ENCODE measurements around the gene ZFR. TPM values are rescaled to one million over a fixed set of nuclear protein-coding genes. Genes with fewer than 3 reads are reported as not detected.

The ZFR gene
- total RNA-seq, 4 donors from 2014 or later, result 35.6 to 64.1 (median 57.4) TPM

DNA sequence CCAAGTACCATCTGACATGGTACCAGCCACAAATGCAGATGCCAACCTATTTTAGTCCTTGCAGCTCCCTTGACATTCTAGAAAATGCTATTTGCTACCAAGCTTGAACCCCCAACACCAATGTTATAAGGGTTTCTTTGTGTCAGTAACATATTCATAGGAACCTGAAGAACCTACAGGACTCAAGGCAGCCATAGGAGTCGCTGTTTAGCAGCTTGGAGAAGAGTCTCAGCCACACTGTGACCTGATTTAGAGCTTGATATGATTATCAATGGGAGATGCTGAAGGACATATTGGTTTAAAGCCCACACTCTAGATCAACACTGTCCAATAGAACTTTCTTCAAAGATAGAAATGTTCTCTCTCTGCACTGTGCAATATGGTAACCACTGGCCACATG, 6.4 kb upstream of the ZFR start:
- H3K27me3 ChIP-seq, result no peaks in the 10 kb centered on the region
- in situ Hi-C loops (cut with MboI; ENCODE audit: low pct_ligation_motif_present in 1 of 4, low pct_unique_long_range_greater_than_20kb in 1 of 4, low sequenced_read_pairs in 3 of 4), result no loop called here

DNA sequence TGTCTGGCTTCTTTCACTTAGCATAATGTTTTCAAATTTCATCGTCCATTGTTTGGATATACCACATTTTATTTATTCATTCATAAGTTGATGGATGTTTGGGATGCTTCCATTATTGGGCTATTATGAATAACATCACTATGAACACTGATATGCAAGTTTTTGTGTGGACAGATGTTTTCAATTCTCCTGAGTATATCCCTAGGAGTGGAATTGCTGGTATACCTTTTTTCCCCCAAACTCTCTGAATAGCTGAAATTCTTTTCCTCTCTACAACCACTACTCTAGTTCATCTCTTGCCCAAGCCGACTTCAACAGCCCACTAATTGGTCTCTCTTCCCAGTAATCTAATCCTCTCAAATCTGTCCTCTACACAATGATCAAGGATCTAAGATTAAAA, 4.7 kb upstream of the ZFR start:
- no peaks in the 10 kb centered on the region for H3K27me3 ChIP-seq
- DNase-seq, result no peak
- WGBS, 2 donors (ENCODE audit: low coverage in 1 of 2), result 38 to 82% methylated on average over 1 to 2 of the region's 2 CpGs

More for the DNA sequence above, 6.4 kb upstream of the ZFR start:
- no peak for TF ChIP-seq POLR2A (IDR thresholded peaks at IDR 0.05)
- TF ChIP-seq EP300 (IDR thresholded peaks at IDR 0.05; ENCODE audit: low read depth), result no peak
- TF ChIP-seq POLR2AphosphoS5 (IDR thresholded peaks at IDR 0.05), result no peak
- TF ChIP-seq, protein P1, sequence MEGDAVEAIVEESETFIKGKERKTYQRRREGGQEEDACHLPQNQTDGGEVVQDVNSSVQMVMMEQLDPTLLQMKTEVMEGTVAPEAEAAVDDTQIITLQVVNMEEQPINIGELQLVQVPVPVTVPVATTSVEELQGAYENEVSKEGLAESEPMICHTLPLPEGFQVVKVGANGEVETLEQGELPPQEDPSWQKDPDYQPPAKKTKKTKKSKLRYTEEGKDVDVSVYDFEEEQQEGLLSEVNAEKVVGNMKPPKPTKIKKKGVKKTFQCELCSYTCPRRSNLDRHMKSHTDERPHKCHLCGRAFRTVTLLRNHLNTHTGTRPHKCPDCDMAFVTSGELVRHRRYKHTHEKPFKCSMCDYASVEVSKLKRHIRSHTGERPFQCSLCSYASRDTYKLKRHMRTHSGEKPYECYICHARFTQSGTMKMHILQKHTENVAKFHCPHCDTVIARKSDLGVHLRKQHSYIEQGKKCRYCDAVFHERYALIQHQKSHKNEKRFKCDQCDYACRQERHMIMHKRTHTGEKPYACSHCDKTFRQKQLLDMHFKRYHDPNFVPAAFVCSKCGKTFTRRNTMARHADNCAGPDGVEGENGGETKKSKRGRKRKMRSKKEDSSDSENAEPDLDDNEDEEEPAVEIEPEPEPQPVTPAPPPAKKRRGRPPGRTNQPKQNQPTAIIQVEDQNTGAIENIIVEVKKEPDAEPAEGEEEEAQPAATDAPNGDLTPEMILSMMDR (IDR thresholded peaks at IDR 0.05), result no peak
- DNase-seq, result no peak
- Histone ChIP-seq H3K27ac (no peak overlapping the region), H3K4me1 (peaks cover 0 to 10% (median 3%) of the 10 kb centered on the region in 4 donors), H3K4me3 (no peak overlapping the region), H3K36me3 (no peaks in the 10 kb centered on the region), H3K9me3 (no peaks in the 10 kb centered on the region)
- intact Hi-C loops (cut with DNase I; ENCODE audit: low total_unique reads), result no loop called here
- 64% methylated on average over 1 of the region's 1 CpG; no CpG with 5 or more reads in 1 of the 2 donors for WGBS, 2 donors (ENCODE audit: low coverage in 1 of 2)

GRCh38 chr5:32446630-32447029, 2.1 kb upstream of the ZFR start:
- Histone ChIP-seq H3K27ac (peak overlapping the region; percentile 38 to 69 (median 61)), H3K36me3 (no peaks in the 10 kb centered on the region), H3K9me3 (no peaks in the 10 kb centered on the region), H3K4me3 (no peak overlapping the region), H3K4me1 (peaks cover 0 to 39% (median 22%) of the 10 kb centered on the region in 4 donors), H3K27me3 (no peaks in the 10 kb centered on the region)
- TF ChIP-seq POLR2A (IDR thresholded peaks at IDR 0.05) (no peak), POLR2AphosphoS5 (IDR thresholded peaks at IDR 0.05) (no peak), EP300 (IDR thresholded peaks at IDR 0.05; ENCODE audit: low read depth) (no peak)
- TF ChIP-seq, protein P1 (IDR thresholded peaks at IDR 0.05), result no peak
- peak; percentile 69 for DNase-seq
- 47 to 57% methylated on average over 2 to 5 of the region's 5 CpGs for WGBS, 2 donors (ENCODE audit: low coverage in 1 of 2)
- in situ Hi-C loops (cut with MboI; ENCODE audit: low pct_ligation_motif_present in 1 of 4, low pct_unique_long_range_greater_than_20kb in 1 of 4, low sequenced_read_pairs in 3 of 4) (no loop called here), intact Hi-C loops (cut with DNase I; ENCODE audit: low total_unique reads) (no loop called here)

More for the DNA sequence above, 4.7 kb upstream of the ZFR start:
- Histone ChIP-seq H3K9me3 (no peaks in the 10 kb centered on the region), H3K36me3 (no peaks in the 10 kb centered on the region), H3K27ac (no peak overlapping the region), H3K4me1 (peaks cover 0 to 19% (median 7%) of the 10 kb centered on the region in 4 donors), H3K4me3 (no peak overlapping the region)
- intact Hi-C loops (cut with DNase I; ENCODE audit: low total_unique reads) (no loop called here), in situ Hi-C loops (cut with MboI; ENCODE audit: low pct_ligation_motif_present in 1 of 4, low pct_unique_long_range_greater_than_20kb in 1 of 4, low sequenced_read_pairs in 3 of 4) (no loop called here)
- TF ChIP-seq EP300 (IDR thresholded peaks at IDR 0.05; ENCODE audit: low read depth) (no peak), POLR2A (IDR thresholded peaks at IDR 0.05) (no peak), POLR2AphosphoS5 (IDR thresholded peaks at IDR 0.05) (no peak)
- TF ChIP-seq, protein P1 (IDR thresholded peaks at IDR 0.05), result no peak

- WGBS, 2 donors (ENCODE audit: low coverage in 1 of 2), result 59 to 75% methylated on average over 14 to 23 of the region's 23 CpGs
- H3K27ac ChIP-seq, result peak overlapping the region; percentile 38 to 69 (median 61)
- peaks cover 2 to 45% (median 24%) of the 10 kb centered on the region in 4 donors for H3K4me1 ChIP-seq
- in situ Hi-C loops (cut with MboI; ENCODE audit: low pct_ligation_motif_present in 1 of 4, low pct_unique_long_range_greater_than_20kb in 1 of 4, low sequenced_read_pairs in 3 of 4), result no loop called here
- H3K4me3 ChIP-seq, result no peak overlapping the region
- intact Hi-C loops (cut with DNase I; ENCODE audit: low total_unique reads), result no loop called here
- H3K36me3 ChIP-seq, result no peaks in the 10 kb centered on the region
- H3K27me3 ChIP-seq, result no peaks in the 10 kb centered on the region
- H3K9me3 ChIP-seq, result no peaks in the 10 kb centered on the region
- no peak for TF ChIP-seq EP300 (IDR thresholded peaks at IDR 0.05; ENCODE audit: low read depth)
- no peak for TF ChIP-seq POLR2A (IDR thresholded peaks at IDR 0.05)
- TF ChIP-seq POLR2AphosphoS5 (IDR thresholded peaks at IDR 0.05), result no peak
- TF ChIP-seq, protein P1 (IDR thresholded peaks at IDR 0.05), result no peak
- DNase-seq, result peak; percentile 42
These were observed 1.5 kb upstream of the ZFR start for GRCh38 chr5:32445831-32446614.
